ENCODE results near the gene COL11A2.
"Not testable (repeated sequence)": the region's sequence is repeated elsewhere in the genome, so short reads cannot be mapped to it uniquely, and the experiment has no call there.

The COL11A2 gene

GRCh38 chr6:33236328-33236727 lies 44.1 kb upstream of the COL11A2 start:
- TF ChIP-seq POU6F1 (CRISPR knock-in tag; IDR thresholded peaks at IDR 0.05; ENCODE audit: borderline replicate concordance, low read depth) (no peak), ARNTL (CRISPR knock-in tag; IDR thresholded peaks at IDR 0.05; ENCODE audit: borderline replicate concordance, low read depth) (no peak), CSRNP3 (CRISPR knock-in tag; IDR thresholded peaks at IDR 0.05) (no peak), ZFP30 (CRISPR knock-in tag; IDR thresholded peaks at IDR 0.05) (no peak), ZNF70 (CRISPR knock-in tag; IDR thresholded peaks at IDR 0.05) (no peak), PPARA (CRISPR knock-in tag; IDR thresholded peaks at IDR 0.05; ENCODE audit: borderline replicate concordance) (no peak), RARB (CRISPR knock-in tag; IDR thresholded peaks at IDR 0.05) (no peak), ZFP3 (CRISPR knock-in tag; IDR thresholded peaks at IDR 0.05) (no peak), CSDC2 (CRISPR knock-in tag; IDR thresholded peaks at IDR 0.05) (no peak), ISL1 (CRISPR knock-in tag; IDR thresholded peaks at IDR 0.05) (no peak), OSR1 (CRISPR knock-in tag; IDR thresholded peaks at IDR 0.05) (no peak)
- no peak for ATAC-seq

- TF ChIP-seq PATZ1 (CRISPR knock-in tag; IDR thresholded peaks at IDR 0.05; ENCODE audit: borderline replicate concordance) (no peak), SNAI2 (CRISPR knock-in tag; IDR thresholded peaks at IDR 0.05) (no peak), ZNF70 (CRISPR knock-in tag; IDR thresholded peaks at IDR 0.05) (no peak), ARNTL (CRISPR knock-in tag; IDR thresholded peaks at IDR 0.05; ENCODE audit: borderline replicate concordance, low read depth) (no peak), TCF4 (CRISPR knock-in tag; IDR thresholded peaks at IDR 0.05; ENCODE audit: borderline replicate concordance) (no peak), ZC3H10 (CRISPR knock-in tag; IDR thresholded peaks at IDR 0.05) (no peak), ZFP3 (CRISPR knock-in tag; IDR thresholded peaks at IDR 0.05) (no peak), OSR1 (CRISPR knock-in tag; IDR thresholded peaks at IDR 0.05) (no peak), ESRRG (CRISPR knock-in tag; IDR thresholded peaks at IDR 0.05) (no peak), ZFP30 (CRISPR knock-in tag; IDR thresholded peaks at IDR 0.05) (no peak), RARB (CRISPR knock-in tag; IDR thresholded peaks at IDR 0.05) (no peak), CREB5 (CRISPR knock-in tag; IDR thresholded peaks at IDR 0.05; ENCODE audit: low read depth) (no peak), GLIS3 (CRISPR knock-in tag; IDR thresholded peaks at IDR 0.05) (no peak), TSHZ2 (CRISPR knock-in tag; IDR thresholded peaks at IDR 0.05) (no peak), ZNF8 (CRISPR knock-in tag; IDR thresholded peaks at IDR 0.05) (no peak), ISL1 (CRISPR knock-in tag; IDR thresholded peaks at IDR 0.05) (no peak), TOX (CRISPR knock-in tag; IDR thresholded peaks at IDR 0.05; ENCODE audit: borderline replicate concordance) (no peak), POU6F1 (CRISPR knock-in tag; IDR thresholded peaks at IDR 0.05; ENCODE audit: borderline replicate concordance, low read depth) (no peak)
- no peak; the same call in 1 of the 3 replicates for ATAC-seq
These were observed 43.0 kb upstream of the COL11A2 start for GRCh38 chr6:33235221-33235634.

- not testable (repeated sequence) for ATAC-seq
These were observed 34.3 kb upstream of the COL11A2 start for GRCh38 chr6:33226503-33227120.

Data from SK-N-SH treated with all-trans-retinoic acid at 6 μM for 48 hours (cell line).